ENCODE results near the gene STT3B.
"Not testable (repeated sequence)": the region's sequence is repeated elsewhere in the genome, so short reads cannot be mapped to it uniquely, and the experiment has no call there.

The STT3B gene

GRCh38 chr3:31552103-31552502, 19.4 kb downstream of the STT3B start:
- FAIRE-seq: no peak

- no peak for FAIRE-seq
Measured at GRCh38 chr3:31553258-31553657, 20.5 kb downstream of the STT3B start.

- FAIRE-seq: no peak
Measured at GRCh38 chr3:31555204-31555603, 22.5 kb downstream of the STT3B start.

- FAIRE-seq: no peak
Measured at GRCh38 chr3:31559872-31560534, 27.3 kb downstream of the STT3B start.

- FAIRE-seq: no peak
Measured at GRCh38 chr3:31561891-31562290, 29.2 kb downstream of the STT3B start.

GRCh38 chr3:31562525-31562924, 29.8 kb downstream of the STT3B start:
- FAIRE-seq: no peak

- FAIRE-seq: no peak
Measured at GRCh38 chr3:31565288-31565687, 32.6 kb downstream of the STT3B start.

GRCh38 chr3:31567036-31567435, 34.3 kb downstream of the STT3B start:
- FAIRE-seq: no peak

- no peak for FAIRE-seq
Measured at GRCh38 chr3:31568649-31569048, 35.9 kb downstream of the STT3B start.

- FAIRE-seq: no peak
Measured at GRCh38 chr3:31571325-31571724, 38.6 kb downstream of the STT3B start.

GRCh38 chr3:31572236-31573004, 39.7 kb downstream of the STT3B start:
- FAIRE-seq: no peak

- FAIRE-seq: no peak
Measured at GRCh38 chr3:31573036-31573779, 40.5 kb downstream of the STT3B start.

GRCh38 chr3:31575448-31575847, 42.7 kb downstream of the STT3B start:
- FAIRE-seq: no peak

GRCh38 chr3:31576521-31576920, 43.8 kb downstream of the STT3B start:
- no peak for FAIRE-seq

GRCh38 chr3:31577232-31577631, 44.5 kb downstream of the STT3B start:
- FAIRE-seq: no peak

GRCh38 chr3:31579828-31580227, 47.1 kb downstream of the STT3B start:
- FAIRE-seq: no peak

GRCh38 chr3:31580645-31581044, 47.9 kb downstream of the STT3B start:
- no peak for FAIRE-seq

- FAIRE-seq: no peak
Measured at GRCh38 chr3:31581660-31582059, 48.9 kb downstream of the STT3B start.

GRCh38 chr3:31589228-31589627, 56.5 kb downstream of the STT3B start:
- FAIRE-seq: no peak

GRCh38 chr3:31590650-31591049, 57.9 kb downstream of the STT3B start:
- FAIRE-seq: no peak

- no peak for FAIRE-seq
Measured at GRCh38 chr3:31592764-31593163, 60.0 kb downstream of the STT3B start.

GRCh38 chr3:31596176-31596575, 63.5 kb downstream of the STT3B start:
- FAIRE-seq: no peak

- FAIRE-seq: no peak
Measured at GRCh38 chr3:31600431-31600830, 67.7 kb downstream of the STT3B start.

GRCh38 chr3:31605333-31605732, 72.6 kb downstream of the STT3B start:
- not testable (repeated sequence) for FAIRE-seq
